CD8-positive, alpha-beta memory T cell (primary cell): ENCODE results near the gene LHPP. TPM values are rescaled to one million over a fixed set of nuclear protein-coding genes. Genes with fewer than 3 reads are reported as not detected.

Experiments used
- CTCF ChIA-PET: fragments of 350-600 bp; sonication (Branson Sonifier 250); formaldehyde crosslinking; loops from one replicate; lab custom pipeline; 2021; ENCODE audit warnings: antibody characterized with exemption; lab: Charles Lee
- POLR2A ChIA-PET: fragments of 350-600 bp; sonication (Branson Sonifier 250); formaldehyde crosslinking; loops from one replicate; lab custom pipeline; 2021; ENCODE audit warnings: antibody characterized with exemption; lab: Charles Lee
- DNase-seq, 5 donors: peaks; one replicate each; pipeline versions ENCODE4 v3.0.0 to v3.0.0-alpha.2; 2020 to 2022; ENCODE audit warnings: mixed read lengths in 1 of 5
- H3K27ac ChIP-seq: one replicate; pipeline ENCODE4 v1.7.0; 2013; ENCODE audit warnings: low read depth, mild to moderate bottlenecking, low read length, moderate library complexity
- H3K27me3 ChIP-seq: 2 replicates; pipeline ENCODE4 v1.7.0; 2013; ENCODE audit warnings: low read length, mild to moderate bottlenecking; ENCODE audit not compliant: insufficient read depth, poor library complexity, severe bottlenecking
- H3K36me3 ChIP-seq: 2 replicates; pipeline ENCODE4 v1.7.0; 2013; ENCODE audit warnings: mild to moderate bottlenecking, low read length, moderate library complexity; ENCODE audit not compliant: insufficient read depth
- H3K4me1 ChIP-seq: 2 replicates; pipeline ENCODE4 v1.7.0; 2013; ENCODE audit warnings: mild to moderate bottlenecking, low read length, moderate library complexity; ENCODE audit not compliant: insufficient read depth
- H3K4me3 ChIP-seq: 2 replicates; pipeline ENCODE4 v1.7.0; 2013; ENCODE audit warnings: mild to moderate bottlenecking, low read length
- H3K9me3 ChIP-seq: 2 replicates; pipeline ENCODE4 v1.7.0; 2013; ENCODE audit warnings: mild to moderate bottlenecking, low read length
- H3K27ac Mint-ChIP-seq, 8 donors: one replicate each; pipeline ENCODE4 v1.8.0; 2020 to 2021; ENCODE audit warnings: mixed read lengths in 8 of 8, mild to moderate bottlenecking in 6 of 8, inconsistent platforms in 3 of 8, moderate library complexity in 3 of 8
- H3K27me3 Mint-ChIP-seq, 2 donors: one replicate each; pipeline ENCODE4 v1.8.0; 2020 to 2021; ENCODE audit warnings: mixed read lengths in 2 of 2, mild to moderate bottlenecking in 1 of 2, moderate library complexity in 1 of 2
- H3K36me3 Mint-ChIP-seq, 3 donors: one replicate each; pipeline ENCODE4 v1.8.0; 2020 to 2021; ENCODE audit warnings: mixed read lengths in 3 of 3, inconsistent platforms in 1 of 3, mild to moderate bottlenecking in 1 of 3
- H3K4me1 Mint-ChIP-seq, 3 donors: one replicate each; pipeline ENCODE4 v1.8.0; 2020 to 2021; ENCODE audit warnings: mixed read lengths in 3 of 3, inconsistent platforms in 1 of 3, mild to moderate bottlenecking in 1 of 3
- H3K4me3 Mint-ChIP-seq, 7 donors: one replicate each; pipeline ENCODE4 v1.8.0; 2020 to 2021; ENCODE audit warnings: mixed read lengths in 7 of 7, mild to moderate bottlenecking in 6 of 7, moderate library complexity in 4 of 7, inconsistent platforms in 2 of 7
- H3K9me3 Mint-ChIP-seq, 5 donors: one replicate each; pipeline ENCODE4 v1.8.0; 2020 to 2022; ENCODE audit warnings: mixed read lengths in 5 of 5, mild to moderate bottlenecking in 3 of 5, moderate library complexity in 2 of 5, inconsistent platforms in 1 of 5
- polyA plus RNA-seq: library from polyadenylated mRNA; unstranded; fragments of 300-500 nt; fragmentation: Illumina TruSeq; gene quantifications from one replicate; pipeline ENCODE4 v1.2.3, GENCODE V29; 2021
- total RNA-seq, 2 experiments: library from RNA; stranded (reverse); gene quantifications; one replicate each; pipeline ENCODE4 v1.2.3, GENCODE V29; 2021

LHPP gene
- total and polyA plus RNA-seq, 3 experiments from 2014 or later, result 5.2 to 19.1 (median 6.3) TPM

DNA sequence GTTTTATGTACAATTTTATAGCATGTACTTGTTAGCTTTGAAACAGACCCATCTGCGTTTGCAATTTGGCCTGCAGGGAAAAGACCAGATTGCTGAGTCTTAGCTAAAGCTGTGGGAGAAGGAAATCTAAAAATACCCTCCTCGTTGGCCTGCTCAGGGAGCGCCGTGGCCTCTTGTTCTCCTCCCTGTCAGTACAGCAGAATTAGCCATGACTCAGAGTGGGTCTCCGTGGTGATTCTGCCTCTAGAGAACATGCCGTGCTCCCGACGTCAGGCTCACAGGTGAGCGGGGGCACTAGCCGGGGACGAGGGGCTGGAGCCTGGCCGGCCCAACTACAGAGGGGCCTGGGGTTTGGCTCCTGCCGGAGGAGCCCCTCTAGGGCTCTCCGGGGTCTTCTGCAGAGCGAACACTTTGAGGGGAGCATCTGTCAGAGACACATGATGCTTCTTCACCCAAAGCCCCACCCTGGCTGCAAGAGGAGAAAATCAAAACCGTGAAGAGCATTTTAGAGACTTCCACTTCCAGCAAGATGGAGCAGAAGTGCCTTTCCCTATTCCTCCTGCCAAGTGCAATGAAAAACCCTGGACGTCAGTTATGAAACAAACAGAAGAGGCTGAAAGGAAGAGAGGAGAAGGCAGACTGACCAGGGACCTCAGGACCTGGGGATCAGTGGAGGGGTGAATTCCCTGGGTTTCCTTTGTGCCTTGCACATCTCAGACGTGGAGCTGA is 98.9 kb downstream of the LHPP start:
- Histone ChIP-seq H3K27me3 (no peaks in the 10 kb centered on the region), H3K27ac (no peak overlapping the region), H3K9me3 (no peaks in the 10 kb centered on the region), H3K36me3 (no peaks in the 10 kb centered on the region), H3K4me1 (no peaks in the 10 kb centered on the region), H3K4me3 (no peak overlapping the region)
- peaks cover 2 to 6% (median 5%) of the 10 kb centered on the region in 3 donors for H3K36me3 Mint-ChIP-seq
- ChIA-PET CTCF (no interaction called here), POLR2A (no interaction called here)
- no peak for DNase-seq
- H3K27me3 Mint-ChIP-seq, result no peaks in the 10 kb centered on the region
- no peaks in the 10 kb centered on the region for H3K4me1 Mint-ChIP-seq
- peaks cover 0 to 4% (median 0%) of the 10 kb centered on the region in 5 donors for H3K9me3 Mint-ChIP-seq
- no peak overlapping the region for H3K4me3 Mint-ChIP-seq
- no peak overlapping the region for H3K27ac Mint-ChIP-seq

DNA sequence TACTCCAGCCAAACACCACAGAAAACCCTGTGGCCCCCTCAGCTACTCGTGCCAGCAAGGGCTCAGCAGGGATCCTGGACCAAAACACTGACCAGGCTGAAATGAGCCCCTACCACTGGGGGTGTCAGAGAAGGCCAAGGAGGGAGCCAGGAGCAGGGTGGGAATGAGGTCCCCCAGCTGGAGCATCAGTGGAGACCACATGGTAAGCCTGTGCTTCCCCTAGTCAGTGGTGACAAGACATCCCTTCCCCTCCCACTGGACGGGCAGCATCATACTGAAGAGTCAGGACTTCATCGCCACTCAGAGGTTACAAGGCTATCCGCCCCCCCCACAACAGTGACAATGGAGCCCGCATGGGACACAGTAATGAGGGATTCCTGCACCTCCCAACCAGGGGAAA is 99.6 kb downstream of the LHPP start:
- Histone ChIP-seq H3K36me3 (no peaks in the 10 kb centered on the region), H3K27me3 (no peaks in the 10 kb centered on the region), H3K9me3 (no peaks in the 10 kb centered on the region), H3K4me1 (no peaks in the 10 kb centered on the region), H3K27ac (no peak overlapping the region), H3K4me3 (no peak overlapping the region)
- POLR2A ChIA-PET, result no interaction called here
- no peaks in the 10 kb centered on the region for H3K4me1 Mint-ChIP-seq
- H3K9me3 Mint-ChIP-seq, result peaks cover 0 to 4% (median 0%) of the 10 kb centered on the region in 5 donors
- DNase-seq, result no peak
- CTCF ChIA-PET, result no interaction called here
- peaks cover 2 to 6% (median 5%) of the 10 kb centered on the region in 3 donors for H3K36me3 Mint-ChIP-seq
- H3K27ac Mint-ChIP-seq, result no peak overlapping the region
- no peak overlapping the region for H3K4me3 Mint-ChIP-seq
- no peaks in the 10 kb centered on the region for H3K27me3 Mint-ChIP-seq

DNA sequence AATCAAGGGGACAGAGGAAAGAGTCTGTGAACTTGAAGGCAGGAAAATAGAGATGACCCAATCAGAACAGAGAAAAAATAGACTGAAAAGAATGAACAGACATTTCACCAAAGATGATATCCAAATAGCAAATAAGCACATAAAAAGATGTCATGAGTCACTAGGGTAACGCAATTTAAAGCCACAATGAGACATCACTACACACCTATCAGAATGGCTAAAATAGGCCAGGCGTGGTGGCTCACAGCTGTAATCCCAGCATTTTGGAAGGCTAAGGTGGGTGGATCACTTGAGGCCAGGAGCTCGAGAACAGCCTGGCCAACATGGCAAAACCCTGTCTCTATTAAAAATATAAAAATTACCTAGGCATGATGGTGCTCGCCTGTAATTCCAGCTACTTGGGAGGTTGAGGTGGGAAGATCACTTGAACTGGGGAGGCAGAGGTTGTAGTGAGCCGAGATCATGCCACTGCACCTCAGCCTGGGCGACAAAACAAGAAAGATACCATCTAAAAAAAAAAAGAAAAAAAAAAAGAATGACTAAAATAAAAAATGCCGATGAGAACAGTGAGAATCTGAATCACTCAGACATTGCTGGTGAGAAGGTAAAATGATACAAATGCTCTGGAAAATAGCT is 100.9 kb downstream of the LHPP start:
- CTCF ChIA-PET, result no interaction called here
- H3K27me3 ChIP-seq, result no peaks in the 10 kb centered on the region
- H3K36me3 Mint-ChIP-seq, result peaks cover 2 to 6% (median 2%) of the 10 kb centered on the region in 3 donors
- H3K27ac Mint-ChIP-seq, result no peak overlapping the region
- H3K4me3 ChIP-seq, result no peak overlapping the region
- no peaks in the 10 kb centered on the region for H3K4me1 ChIP-seq
- peaks cover 0 to 4% (median 0%) of the 10 kb centered on the region in 5 donors for H3K9me3 Mint-ChIP-seq
- no peak overlapping the region for H3K27ac ChIP-seq
- no peaks in the 10 kb centered on the region for H3K9me3 ChIP-seq
- POLR2A ChIA-PET, result no interaction called here
- H3K4me1 Mint-ChIP-seq, result no peaks in the 10 kb centered on the region
- H3K4me3 Mint-ChIP-seq, result no peak overlapping the region
- H3K27me3 Mint-ChIP-seq, result no peaks in the 10 kb centered on the region
- DNase-seq, result no peak
- no peaks in the 10 kb centered on the region for H3K36me3 ChIP-seq

DNA sequence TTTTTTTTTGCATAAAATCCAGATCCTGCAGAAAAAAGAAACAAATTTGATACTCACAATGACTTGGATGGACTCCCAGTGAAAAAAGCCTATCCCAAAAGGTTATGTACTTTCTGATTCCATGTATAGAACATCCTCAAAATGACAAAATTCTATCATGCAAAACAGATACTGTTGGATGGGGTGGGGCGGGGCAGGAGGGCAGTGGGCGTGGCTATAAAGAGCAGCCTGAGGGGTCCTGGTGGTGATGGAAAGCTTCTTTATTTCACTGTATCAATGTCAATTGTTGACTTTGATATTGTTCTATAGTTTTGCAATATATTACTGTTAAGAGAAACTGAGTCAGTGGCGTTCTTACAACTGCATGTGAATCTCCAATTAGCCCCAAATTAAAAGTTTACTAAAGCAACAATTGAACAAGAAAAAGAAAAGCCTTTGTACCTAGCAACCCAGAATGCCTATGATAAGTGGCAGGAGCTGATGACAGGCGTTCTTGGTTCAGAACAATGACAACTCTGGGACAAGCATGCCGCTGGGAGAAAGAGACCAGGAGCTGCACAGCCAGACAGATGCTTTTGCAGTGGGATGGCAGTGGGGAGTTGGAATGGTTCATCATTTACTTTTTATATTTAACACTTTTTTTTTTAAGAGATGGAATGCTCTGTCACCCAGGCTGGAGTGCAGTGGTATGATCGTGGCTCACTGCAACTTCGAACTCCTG is 101.9 kb downstream of the LHPP start:
- H3K27me3 ChIP-seq, result no peaks in the 10 kb centered on the region
- H3K9me3 ChIP-seq, result no peaks in the 10 kb centered on the region
- Mint-ChIP-seq H3K4me3 (no peak overlapping the region), H3K27ac (no peak overlapping the region), H3K27me3 (no peaks in the 10 kb centered on the region), H3K36me3 (peaks cover 2 to 6% (median 4%) of the 10 kb centered on the region in 3 donors), H3K4me1 (no peaks in the 10 kb centered on the region), H3K9me3 (peaks cover 0 to 4% (median 0%) of the 10 kb centered on the region in 5 donors)
- ChIA-PET CTCF (interaction anchor here (1.1 kb wide), 1 partner anchor 84 kb away, joined by 3 read pairs; no protein-coding TSS in a partner anchor), POLR2A (no interaction called here)
- H3K36me3 ChIP-seq, result no peaks in the 10 kb centered on the region
- H3K4me1 ChIP-seq, result no peaks in the 10 kb centered on the region
- no peak for DNase-seq
- no peak overlapping the region for H3K4me3 ChIP-seq
- no peak overlapping the region for H3K27ac ChIP-seq

DNA sequence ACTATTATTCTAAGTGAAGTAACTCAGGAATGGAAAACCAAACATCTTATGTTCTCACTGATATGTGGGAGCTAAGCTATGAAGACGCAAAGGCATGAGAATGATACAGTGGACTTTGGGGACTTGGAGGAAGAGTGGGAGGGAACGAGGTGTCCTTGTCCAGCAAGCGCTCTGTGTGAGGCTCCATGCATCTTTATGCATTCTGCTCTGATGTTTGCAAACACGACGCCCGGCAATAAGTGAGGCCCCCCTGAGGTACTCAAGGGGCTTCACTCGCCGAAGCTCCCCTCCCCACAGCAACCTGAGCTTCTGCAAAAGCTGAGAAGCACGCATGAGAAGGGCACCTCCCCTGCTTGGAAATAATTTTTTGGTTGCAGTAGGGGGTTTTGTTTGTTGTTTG is 103.3 kb downstream of the LHPP start:
- Histone ChIP-seq H3K4me3 (no peak overlapping the region), H3K36me3 (no peaks in the 10 kb centered on the region), H3K27ac (no peak overlapping the region), H3K9me3 (no peaks in the 10 kb centered on the region), H3K4me1 (no peaks in the 10 kb centered on the region), H3K27me3 (no peaks in the 10 kb centered on the region)
- CTCF ChIA-PET, result no interaction called here
- Mint-ChIP-seq H3K4me1 (no peaks in the 10 kb centered on the region), H3K27ac (no peak overlapping the region), H3K36me3 (peaks cover 2 to 6% (median 4%) of the 10 kb centered on the region in 3 donors), H3K27me3 (no peaks in the 10 kb centered on the region), H3K4me3 (no peak overlapping the region), H3K9me3 (peaks cover 0 to 4% (median 0%) of the 10 kb centered on the region in 5 donors)
- no peak for DNase-seq
- POLR2A ChIA-PET, result no interaction called here

DNA sequence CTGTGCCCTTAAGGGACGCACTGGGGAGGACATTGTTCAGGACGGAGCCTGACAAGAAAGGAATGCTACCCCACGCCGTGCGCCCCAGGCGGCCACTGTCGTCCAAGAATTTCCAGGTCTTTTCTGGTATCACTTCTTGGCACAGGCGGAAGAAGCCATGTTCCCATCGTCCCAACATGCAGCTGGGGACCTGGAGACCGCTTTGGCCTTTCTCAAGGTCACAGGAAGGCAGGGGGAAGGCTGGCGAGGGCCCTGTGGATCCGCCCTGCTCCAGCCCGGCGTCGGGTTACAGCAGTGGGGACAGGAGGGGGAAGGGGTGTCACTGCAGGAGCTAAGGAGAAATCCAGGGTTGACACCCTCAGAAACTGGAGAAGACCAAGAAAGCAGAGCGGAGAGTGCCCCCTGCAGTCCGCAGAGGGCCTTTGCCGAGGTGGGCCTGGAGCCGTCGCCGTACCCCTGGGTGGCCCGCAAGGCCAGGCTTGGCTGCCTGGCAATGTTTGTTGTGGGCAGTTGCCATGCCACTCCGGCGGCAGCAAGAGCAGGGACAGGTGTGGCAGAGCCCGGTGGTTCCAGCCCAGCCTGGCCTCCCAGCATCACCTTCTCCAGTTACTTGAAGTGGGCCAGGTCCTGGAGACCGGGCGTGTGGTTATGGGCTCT is 104.1 kb downstream of the LHPP start:
- Mint-ChIP-seq H3K27ac (peak overlapping the region in 1 of 8 donors; percentile 65), H3K9me3 (peaks cover 0 to 4% (median 0%) of the 10 kb centered on the region in 5 donors), H3K4me3 (no peak overlapping the region), H3K27me3 (no peaks in the 10 kb centered on the region), H3K36me3 (peaks cover 1 to 6% (median 3%) of the 10 kb centered on the region in 3 donors), H3K4me1 (no peaks in the 10 kb centered on the region)
- no peak overlapping the region for H3K27ac ChIP-seq
- ChIA-PET CTCF (interaction anchor here (1.0 kb wide), 1 partner anchor 9 kb away, joined by 3 read pairs; no protein-coding TSS in a partner anchor), POLR2A (no interaction called here)
- H3K9me3 ChIP-seq, result no peaks in the 10 kb centered on the region
- no peaks in the 10 kb centered on the region for H3K36me3 ChIP-seq
- H3K4me3 ChIP-seq, result no peak overlapping the region
- H3K27me3 ChIP-seq, result no peaks in the 10 kb centered on the region
- DNase-seq, result no peak
- no peaks in the 10 kb centered on the region for H3K4me1 ChIP-seq

DNA sequence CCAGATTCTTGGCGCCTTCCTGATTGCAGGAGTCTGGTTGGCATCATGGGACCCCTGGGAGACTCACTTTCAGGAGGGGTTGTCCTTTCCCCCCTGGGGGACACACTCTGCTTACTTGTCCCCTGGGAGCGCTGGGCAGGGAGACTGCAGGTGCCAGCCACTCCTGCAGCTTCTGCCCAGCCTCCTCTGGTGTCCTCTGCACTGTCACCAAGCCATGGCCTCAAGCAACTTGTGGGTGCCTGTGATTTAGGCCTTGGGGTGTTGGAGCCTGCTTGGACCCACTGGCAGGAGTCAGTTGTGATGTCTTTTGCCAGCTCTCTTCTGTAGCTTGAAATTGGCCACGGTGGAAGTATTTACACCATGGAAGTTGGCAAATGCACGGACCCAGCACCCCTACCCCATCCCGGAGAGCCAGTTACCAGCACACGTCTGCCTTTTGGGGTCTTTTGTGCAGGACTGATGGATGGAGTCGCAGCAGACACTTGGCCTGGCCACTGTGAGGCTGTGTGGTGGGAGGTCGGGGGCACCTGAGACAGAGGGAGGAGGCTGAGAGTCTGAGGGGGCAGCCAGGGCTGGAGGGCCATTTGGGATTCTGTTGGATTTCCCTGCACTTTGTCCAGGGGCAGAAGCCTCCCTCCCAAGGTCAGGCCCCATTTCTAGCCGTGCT is 104.7 kb downstream of the LHPP start:
- no peak overlapping the region for H3K4me3 Mint-ChIP-seq
- H3K27me3 Mint-ChIP-seq, result no peaks in the 10 kb centered on the region
- CTCF ChIA-PET, result interaction anchor here (0.7 to 1.0 kb wide), 2 partner anchors 9 to 36 kb away, joined by 3 read pairs; no protein-coding TSS in a partner anchor
- Histone ChIP-seq H3K4me3 (no peak overlapping the region), H3K27ac (no peak overlapping the region), H3K9me3 (no peaks in the 10 kb centered on the region), H3K36me3 (no peaks in the 10 kb centered on the region), H3K27me3 (no peaks in the 10 kb centered on the region), H3K4me1 (no peaks in the 10 kb centered on the region)
- H3K36me3 Mint-ChIP-seq, result peaks cover 0 to 6% (median 3%) of the 10 kb centered on the region in 3 donors
- DNase-seq, result no peak
- H3K9me3 Mint-ChIP-seq, result peaks cover 0 to 3% (median 0%) of the 10 kb centered on the region in 5 donors
- POLR2A ChIA-PET, result no interaction called here
- H3K27ac Mint-ChIP-seq, result no peak overlapping the region
- no peaks in the 10 kb centered on the region for H3K4me1 Mint-ChIP-seq
